A172 (cell line): ENCODE results near the gene NAPA. TPM values are rescaled to one million over a fixed set of nuclear protein-coding genes. Genes with fewer than 3 reads are reported as not detected.

Experiments
- DNase-seq: peaks from one replicate; pipeline ENCODE4 v3.0.0-alpha.2; 2015; ENCODE audit warnings: low spot score
- total RNA-seq: library from RNA; depleted of rRNA; stranded (reverse); fragments of >200 nt; shearing (Covaris generic); gene quantifications from 2 replicates; pipeline ENCODE4 v1.2.3, GENCODE V29; 2014; rRNA removed

NAPA gene
- total RNA-seq: 70.1 and 91.7 TPM in 2 replicates

- DNase-seq: peak; percentile 97
Observed at GRCh38 chr19:47514869-47515588, at the start of gene NAPA. NAPA (minus strand) TSS chr19:47515063; CDS start chr19:47514940, 123 bp downstream.

GRCh38 chr19:47564081-47564480, 49.2 kb upstream of the NAPA start:
- DNase-seq: no peak

- peak; percentile 13 for DNase-seq
Observed at GRCh38 chr19:47561440-47562057, 46.7 kb upstream of the NAPA start.

- no peak for DNase-seq
Observed at GRCh38 chr19:47560999-47561398, 46.1 kb upstream of the NAPA start.

- DNase-seq: no peak
Observed at GRCh38 chr19:47550129-47550528, 35.3 kb upstream of the NAPA start.

GRCh38 chr19:47549261-47549862, 34.5 kb upstream of the NAPA start:
- no peak for DNase-seq

GRCh38 chr19:47547199-47547598, 32.3 kb upstream of the NAPA start:
- no peak for DNase-seq

- no peak for DNase-seq
Observed at GRCh38 chr19:47545061-47545948, 30.4 kb upstream of the NAPA start.

- no peak for DNase-seq
Observed at GRCh38 chr19:47544476-47544875, 29.6 kb upstream of the NAPA start.

- DNase-seq: no peak
Observed at GRCh38 chr19:47544075-47544474, 29.2 kb upstream of the NAPA start.

- DNase-seq: no peak
Observed at GRCh38 chr19:47542030-47542475, 27.2 kb upstream of the NAPA start.

- DNase-seq: no peak
Observed at GRCh38 chr19:47541518-47541917, 26.7 kb upstream of the NAPA start.

- DNase-seq: no peak
Observed at GRCh38 chr19:47540748-47541147, 25.9 kb upstream of the NAPA start.

- DNase-seq: no peak
Observed at GRCh38 chr19:47539747-47540311, 25.0 kb upstream of the NAPA start.

- DNase-seq: no peak
Observed at GRCh38 chr19:47538812-47539211, 23.9 kb upstream of the NAPA start.

- DNase-seq: no peak
Observed at GRCh38 chr19:47537493-47537892, 22.6 kb upstream of the NAPA start.

- no peak for DNase-seq
Observed at GRCh38 chr19:47534628-47535027, 19.8 kb upstream of the NAPA start.

- no peak for DNase-seq
Observed at GRCh38 chr19:47531640-47532387, 17.0 kb upstream of the NAPA start.

- DNase-seq: no peak
Observed at GRCh38 chr19:47529018-47529742, 14.3 kb upstream of the NAPA start.

- no peak for DNase-seq
Observed at GRCh38 chr19:47526798-47527197, 11.9 kb upstream of the NAPA start.
